NCI-H1694 (cell line): ENCODE measurements around the gene DLK2.
"Not testable (repeated sequence)": the region's sequence is repeated elsewhere in the genome, so short reads cannot be mapped to it uniquely, and the experiment has no call there.

Experiments used
- DNase-seq: peaks from one replicate; lab custom pipeline; 2025; lab: John Stamatoyannopoulos, UW

The DLK2 gene

GRCh38 chr6:43481591-43482236, 26.4 kb upstream of the DLK2 start:
- DNase-seq, result no peak

DNA sequence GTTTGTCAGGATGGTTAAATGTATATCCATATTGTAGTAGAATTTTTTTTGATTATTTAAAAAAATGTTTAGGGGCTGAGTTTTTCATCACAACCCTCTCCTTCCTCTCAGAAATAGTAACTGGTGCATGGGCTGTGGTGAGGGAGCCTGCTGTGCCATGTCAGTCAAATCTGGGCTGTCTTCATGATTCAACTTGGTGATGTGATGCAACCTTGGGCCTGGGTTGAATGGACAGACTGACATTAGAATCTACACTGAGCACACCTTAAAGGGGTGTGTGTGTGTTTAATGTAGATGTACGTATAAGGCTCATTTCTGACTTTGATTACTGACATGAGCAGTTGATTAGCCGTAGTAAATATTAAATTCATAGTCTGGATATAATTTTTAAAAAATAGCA, 25.7 kb upstream of the DLK2 start:
- no peak for DNase-seq

GRCh38 chr6:43478008-43478372, 22.6 kb upstream of the DLK2 start:
- no peak for DNase-seq

GRCh38 chr6:43477235-43478007, 22.1 kb upstream of the DLK2 start, which contains the start of gene TJAP1:
Gene TJAP1, plus strand, starts transcription at chr6:43477570. Its CDS starts 21,432 bp downstream, at chr6:43499002.
- peak; percentile 88 for DNase-seq

GRCh38 chr6:43476746-43477145, 21.4 kb upstream of the DLK2 start:
- no peak for DNase-seq

GRCh38 chr6:43475516-43475915, 20.2 kb upstream of the DLK2 start:
- DNase-seq, result no peak

- DNase-seq, result no peak
These were observed 17.2 kb upstream of the DLK2 start for GRCh38 chr6:43472515-43472914.

DNA sequence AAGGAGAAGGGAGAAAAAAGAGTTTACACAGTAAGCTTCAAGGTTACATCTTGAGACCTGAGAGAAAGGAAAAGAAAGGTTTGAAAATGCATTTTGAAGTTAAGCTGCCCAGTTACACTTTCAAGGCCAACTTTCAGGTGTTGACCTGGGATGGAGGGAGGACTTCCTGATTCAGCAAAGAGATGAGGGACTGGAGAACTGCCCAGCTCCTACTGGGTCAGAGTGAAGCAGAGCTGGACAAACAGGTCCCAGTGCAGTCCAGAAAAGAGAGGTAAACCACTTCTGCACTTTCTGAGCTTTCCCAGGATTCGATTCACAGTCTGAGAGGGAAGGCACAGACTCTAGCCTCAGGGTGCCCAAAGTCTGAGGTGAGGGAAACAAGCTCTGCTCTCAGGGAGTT, 16.1 kb upstream of the DLK2 start:
- DNase-seq, result no peak

GRCh38 chr6:43469947-43470346, 14.6 kb upstream of the DLK2 start:
- no peak for DNase-seq

GRCh38 chr6:43468748-43469681, 13.7 kb upstream of the DLK2 start:
- no peak for DNase-seq

DNA sequence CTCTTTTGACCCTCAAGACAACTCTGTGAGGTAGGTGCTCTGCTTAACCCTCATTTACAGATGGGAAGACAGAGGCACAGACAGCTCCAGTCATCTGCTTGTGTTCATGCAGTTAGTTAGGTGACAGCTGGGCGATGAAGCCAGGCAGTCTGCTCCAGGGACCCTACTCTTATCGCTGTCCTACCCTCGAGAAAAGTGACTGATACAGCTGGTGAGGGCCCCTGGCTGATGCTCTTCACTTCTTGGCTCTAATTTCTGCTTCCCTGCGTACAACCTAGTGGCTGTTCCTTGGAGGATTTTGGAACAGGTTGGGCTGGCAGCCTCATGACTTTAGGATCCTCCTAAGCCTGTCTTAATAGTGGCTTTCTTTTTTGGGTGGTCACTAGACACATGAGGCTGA, 12.9 kb upstream of the DLK2 start:
- DNase-seq, result no peak

- no peak for DNase-seq
These were observed 12.4 kb upstream of the DLK2 start for GRCh38 chr6:43467752-43468151.

DNA sequence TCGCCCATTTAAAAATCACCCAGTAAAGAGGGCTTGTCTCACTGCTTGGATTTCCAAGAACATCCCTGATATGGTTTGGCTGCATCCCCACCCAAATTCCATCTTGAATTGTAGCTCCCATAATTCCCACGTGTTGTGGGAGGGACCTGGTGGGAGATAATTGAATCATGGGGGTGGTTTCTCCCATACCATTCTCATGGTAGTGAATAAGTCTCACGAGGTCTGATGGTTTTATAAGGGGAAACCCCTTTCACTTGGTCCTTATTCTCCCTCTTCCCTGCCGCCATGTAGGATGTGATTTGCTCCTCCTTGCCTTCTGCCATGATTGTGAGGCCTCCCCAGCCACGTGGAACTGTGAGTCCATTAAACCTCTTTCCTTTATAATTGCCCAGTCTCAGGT, 11.9 kb upstream of the DLK2 start:
- DNase-seq, result not testable (repeated sequence)

- DNase-seq, result no peak
These were observed 10.6 kb upstream of the DLK2 start for GRCh38 chr6:43465948-43466347.

DNA sequence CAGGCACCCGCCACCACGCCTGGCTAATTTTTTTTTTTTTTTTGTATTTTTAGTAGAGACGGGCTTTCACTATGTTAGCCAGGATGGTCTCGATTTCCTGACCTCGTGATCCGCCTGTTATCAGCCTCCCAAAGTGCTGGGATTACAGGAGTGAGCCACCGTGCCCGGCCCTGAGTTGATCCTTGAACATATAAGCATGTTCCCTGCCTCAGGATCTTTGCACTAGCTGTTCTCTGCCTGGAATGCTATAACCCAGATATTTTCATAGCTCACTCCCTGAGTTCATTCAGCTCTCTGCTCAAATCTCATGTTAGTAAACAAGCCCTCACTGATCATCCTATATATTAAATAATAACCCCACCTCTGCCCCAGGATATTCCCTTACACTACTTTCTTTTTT, 9.0 kb upstream of the DLK2 start:
- DNase-seq, result no peak

DNA sequence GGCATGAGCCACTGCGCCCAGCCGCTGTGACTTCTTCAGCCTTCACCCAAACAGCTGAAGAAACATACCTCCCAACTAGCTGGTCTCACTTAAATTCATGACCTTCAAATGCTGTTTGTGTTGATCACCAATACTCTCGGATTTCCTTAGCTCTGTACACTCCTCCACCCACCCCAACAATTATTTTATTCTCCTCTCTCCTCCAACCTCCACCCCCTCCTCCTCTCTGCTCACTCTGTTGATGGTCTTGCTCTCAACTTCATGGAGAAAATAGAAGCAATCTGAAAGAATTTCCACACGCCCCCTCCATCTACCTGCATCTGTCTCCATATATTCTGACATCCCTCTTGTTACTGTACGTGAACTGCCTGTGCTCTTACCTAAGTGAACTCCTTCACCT, 6.6 kb upstream of the DLK2 start:
- DNase-seq, result no peak

DNA sequence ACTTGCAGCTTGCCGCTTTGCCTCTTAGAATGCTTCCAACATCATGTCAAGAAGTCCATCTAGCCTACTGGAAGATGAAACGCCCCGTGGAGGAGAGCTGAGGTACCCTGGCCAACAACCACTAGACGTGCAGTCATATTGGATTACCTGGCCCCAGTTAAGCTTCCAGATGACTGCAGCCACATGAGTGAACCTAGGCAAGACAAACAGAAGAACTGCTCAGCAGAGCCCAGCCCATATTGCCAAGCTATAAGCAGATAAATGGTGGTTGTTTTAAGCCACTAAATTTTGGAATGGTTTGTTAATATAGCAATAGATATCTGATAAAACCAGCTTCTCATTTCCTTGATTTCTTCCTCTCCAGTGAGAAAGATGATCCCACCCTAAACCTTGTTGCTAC, 4.7 kb upstream of the DLK2 start:
- DNase-seq, result no peak

DNA sequence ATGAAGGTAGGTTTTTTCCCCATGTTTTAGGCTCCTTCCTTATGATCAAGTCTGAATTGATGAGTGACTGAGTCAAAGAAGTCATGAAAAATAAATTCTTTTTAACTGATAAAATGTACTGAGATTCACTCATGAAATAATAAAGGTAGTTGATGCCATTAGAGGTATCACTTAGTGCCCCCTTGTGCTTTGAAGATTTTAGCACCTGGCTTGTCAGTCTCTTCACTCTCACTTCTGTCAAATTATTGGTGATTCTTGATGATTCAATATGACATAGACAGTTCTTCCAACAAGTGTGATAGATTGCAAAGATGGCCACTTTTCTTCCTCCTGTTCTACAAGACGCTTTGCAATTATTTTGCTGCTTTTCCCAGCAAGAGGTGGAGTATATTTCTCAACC, 4.2 kb upstream of the DLK2 start:
- no peak for DNase-seq

DNA sequence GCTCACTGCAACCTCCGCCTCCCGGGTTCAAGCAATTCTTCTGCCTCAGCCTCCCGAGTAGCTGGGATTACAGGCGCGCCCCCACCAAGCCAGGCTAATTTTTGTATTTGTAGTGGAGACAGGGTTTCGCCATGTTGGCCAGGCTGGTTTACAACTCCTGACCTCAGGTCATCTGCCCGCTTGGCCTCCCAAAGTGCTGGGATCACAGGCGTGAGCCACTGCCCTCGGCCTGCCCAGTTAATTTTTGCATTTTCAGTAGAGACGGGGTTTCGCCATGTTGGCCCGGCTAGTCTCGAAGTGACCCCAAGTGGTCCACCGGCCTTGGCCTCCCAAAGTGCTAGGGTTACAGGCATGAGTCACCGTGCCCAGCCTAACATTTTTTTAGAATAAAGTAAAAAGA, 2.8 kb upstream of the DLK2 start:
- DNase-seq, result not testable (repeated sequence)

DNA sequence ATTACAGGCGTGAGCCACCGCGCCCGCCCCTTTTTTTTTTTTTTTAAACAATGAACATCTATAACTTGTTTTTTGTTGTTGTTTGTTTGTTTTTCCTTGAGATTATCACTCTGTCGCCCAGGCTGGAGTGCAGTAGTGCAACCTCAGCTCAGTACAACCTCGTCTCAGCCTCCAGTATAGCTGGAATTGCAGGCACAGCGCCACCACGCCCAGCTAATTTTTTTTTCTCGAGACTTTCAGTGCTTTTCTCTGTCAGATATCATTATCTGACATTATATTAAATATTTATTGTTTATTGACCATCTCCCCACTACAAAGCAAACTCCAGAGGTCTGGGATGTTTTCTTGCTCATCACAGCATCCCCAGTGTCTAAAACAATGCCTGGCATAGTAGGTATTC, 2.3 kb upstream of the DLK2 start:
- no peak for DNase-seq

DNA sequence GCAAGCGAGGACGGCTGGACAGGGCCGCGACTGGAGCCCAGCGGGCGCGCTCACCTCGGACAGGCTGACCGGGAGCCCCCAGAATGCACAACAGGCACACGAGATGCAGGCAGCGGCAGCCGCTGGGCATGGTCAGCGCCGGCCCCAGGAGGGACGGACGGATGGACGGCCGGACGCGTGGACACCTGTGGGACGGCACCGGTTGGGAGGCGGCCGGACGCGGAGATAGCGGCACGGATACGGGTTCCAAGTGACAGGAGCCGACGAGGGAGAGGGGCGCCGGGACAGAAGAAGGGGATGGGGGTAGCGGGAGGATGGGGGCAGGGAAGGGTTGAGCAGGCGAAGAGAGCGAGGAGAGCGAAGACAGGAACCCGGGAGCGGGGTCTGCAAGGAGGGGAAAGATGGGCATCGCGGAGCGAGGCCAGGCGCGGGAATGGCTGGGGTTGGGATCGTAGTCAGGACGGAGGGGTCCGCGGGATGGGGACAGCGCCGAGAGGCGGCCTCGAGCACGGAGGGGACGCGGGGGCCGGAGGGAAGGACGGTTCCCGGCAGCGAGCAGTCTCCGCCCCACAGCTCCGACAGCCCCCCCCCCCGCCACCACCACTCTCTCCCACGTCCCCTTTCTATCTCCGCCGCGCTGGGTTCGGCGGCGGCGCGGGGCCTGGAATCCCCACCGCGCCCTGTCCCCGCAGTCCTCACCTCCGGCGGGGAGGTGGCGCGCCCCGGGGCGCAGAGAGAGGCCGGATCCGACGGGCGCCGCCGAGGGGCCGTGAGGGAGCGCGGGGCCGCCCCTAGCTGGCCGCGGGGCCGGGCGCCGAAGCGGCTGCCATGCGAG, 435 bp downstream of the DLK2 start:
- no peak for DNase-seq

- DNase-seq, result no peak
These were observed 1.1 kb downstream of the DLK2 start for GRCh38 chr6:43454290-43454695.
